Pancreas (tissue), 10 donors: ENCODE measurements around the gene RAD1. TPM values are rescaled to one million over a fixed set of nuclear protein-coding genes. Genes with fewer than 3 reads are reported as not detected.

Experiments
- ATAC-seq, 4 donors: fragments of 200-7000 bp; cut with Tn5 transposase; one replicate each; pipeline versions ENCODE4 v1.8.0 to v1.9.1; 2020; ENCODE audit warnings: mild to moderate bottlenecking in 4 of 4, moderate library complexity in 4 of 4
- DNase-seq, 6 donors: peaks; one replicate each; pipeline ENCODE4 v3.0.0-alpha.2; 2020
- FAIRE-seq: peaks from 2 replicates; lab custom pipeline; 2012; peaks lifted over from hg19 to GRCh38; lab: Jason Lieb, UNC
- H3K27ac ChIP-seq, 4 donors: fragments of 200-600 bp; sonication (generic); 1 replicate in 3 of 4; 2 replicates in 1 of 4; pipeline versions ENCODE4 v1.5.0 to v1.8.0; 2020
- H3K27me3 ChIP-seq, 4 donors: fragments of 200-600 bp; one replicate each; pipeline ENCODE4 v1.8.0; 2021
- H3K36me3 ChIP-seq, 3 donors: fragments of 200-600 bp; sonication (generic) in 1 of 3; one replicate each; pipeline versions ENCODE4 v1.5.0 to v1.8.0; 2020 to 2021
- H3K4me1 ChIP-seq, 3 donors: fragments of 200-600 bp; one replicate each; pipeline ENCODE4 v1.8.0; 2021
- H3K4me3 ChIP-seq, 4 donors: fragments of 200-600 bp; sonication (generic) in 2 of 4; one replicate each; pipeline versions ENCODE4 v1.5.0 to v1.8.0; 2020 to 2021
- H3K9me3 ChIP-seq, 4 donors: fragments of 200-600 bp; one replicate each; pipeline ENCODE4 v1.8.0; 2021
- CTCF ChIP-seq, 4 donors: fragments of 200-600 bp; sonication (generic) in 3 of 4; IDR thresholded peaks; one replicate each; pipeline versions ENCODE4 v1.5.0 to v1.8.0; 2021; ENCODE audit warnings: antibody characterized with exemption in 4 of 4
- WGBS, 2 donors: extraction: QIAGEN DNeasy Blood & Tissue Kit; methylation state at CpG; one replicate each; pipeline ENCODE4 v1.1.7; 2013; 5-methylcytosine and 5-hydroxymethylcytosine counted together
- intact Hi-C, 3 donors: fragments of 100-400 bp; cut with DNase I; formaldehyde crosslinking; loops; one replicate each; pipeline versions ENCODE4 v1.11.1 to v1.14.2; 2022
- polyA plus RNA-seq, 2 donors: library from polyadenylated mRNA; stranded (reverse); fragments of 200-250 nt; gene quantifications; one replicate each; pipeline ENCODE4 v1.2.3, GENCODE V29; 2013
- total RNA-seq, 6 donors: library from RNA; stranded (reverse); fragmentation: NEBNext Ultra II Directional in 4 of 6; extraction: Animal tissue kit (Norgen Biotek cat#: 25700) in 4 of 6; gene quantifications; one replicate each; pipeline versions ENCODE4 v1.2.1 to v1.2.4, GENCODE V29; 2021 to 2023
- donor health status: healthy with polysubstance abuse.
- donor health status: DM: no; HTN: no; CAD: no; lungs with moderate emphysema.
- donor health status: DM: no; HTN: no; CAD: no.
- donor health status: control.
- donor health status: control.
- donor health status: Bipolar disorder and iron deficiency.
- donor health status: DM: yes; HTN: yes; CAD: no.
- donor health status: DM: no; HTN: no; CAD: no.
- donor health status: DM: no; HTN: no; CAD: no.
- donor health status: DM: yes; HTN: yes; CAD: no.

The RAD1 gene
- total and polyA plus RNA-seq, 8 donors, result 3.5 to 10.1 (median 5.8) TPM

- no peaks in the 10 kb centered on the region for H3K4me1 ChIP-seq
- no peak overlapping the region for H3K4me3 ChIP-seq
- intact Hi-C loops, result loop anchor here in 1 of 3 donors (10.0 kb wide), 1 partner anchor 378 kb away; no protein-coding TSS in a partner anchor
- TF ChIP-seq CTCF (IDR thresholded peaks at IDR 0.05), result no peak
- H3K27ac ChIP-seq, result no peak overlapping the region
- DNase-seq (no peak), FAIRE-seq (no peak), ATAC-seq (no peak)
- H3K27me3 ChIP-seq, result no peaks in the 10 kb centered on the region
- H3K36me3 ChIP-seq, result no peaks in the 10 kb centered on the region
- H3K9me3 ChIP-seq, result no peaks in the 10 kb centered on the region
- 79 to 89% methylated on average over 6 of the region's 6 CpGs for WGBS, 2 donors
Observed at GRCh38 chr5:34892414-34892813, 22.9 kb downstream of the RAD1 start.

- Histone ChIP-seq H3K4me1 (no peaks in the 10 kb centered on the region), H3K36me3 (no peaks in the 10 kb centered on the region), H3K27me3 (no peaks in the 10 kb centered on the region), H3K9me3 (no peaks in the 10 kb centered on the region), H3K27ac (no peak overlapping the region), H3K4me3 (no peak overlapping the region)
- ATAC-seq (no peak), DNase-seq (no peak), FAIRE-seq (no peak)
- intact Hi-C loops, result loop anchor here in 1 of 3 donors (10.0 kb wide), 1 partner anchor 377 kb away; no protein-coding TSS in a partner anchor
- WGBS, 2 donors, result 69 to 75% methylated on average over 5 of the region's 5 CpGs
- TF ChIP-seq CTCF (IDR thresholded peaks at IDR 0.05), result no peak
Observed at GRCh38 chr5:34891981-34892380, 23.3 kb downstream of the RAD1 start.

GRCh38 chr5:34889394-34889793 is 25.9 kb downstream of the RAD1 start:
- intact Hi-C loops, result no loop called here
- Histone ChIP-seq H3K27ac (no peak overlapping the region), H3K36me3 (no peaks in the 10 kb centered on the region), H3K4me3 (no peak overlapping the region), H3K4me1 (no peaks in the 10 kb centered on the region), H3K9me3 (no peaks in the 10 kb centered on the region), H3K27me3 (no peaks in the 10 kb centered on the region)
- DNase-seq (no peak), ATAC-seq (no peak), FAIRE-seq (no peak)
- 95 to 98% methylated on average over 1 of the region's 1 CpG for WGBS, 2 donors
- no peak for TF ChIP-seq CTCF (IDR thresholded peaks at IDR 0.05)

- H3K27me3 ChIP-seq, result no peaks in the 10 kb centered on the region
- no peaks in the 10 kb centered on the region for H3K4me1 ChIP-seq
- H3K27ac ChIP-seq, result no peak overlapping the region
- TF ChIP-seq CTCF (IDR thresholded peaks at IDR 0.05), result no peak
- no peaks in the 10 kb centered on the region for H3K36me3 ChIP-seq
- no peak overlapping the region for H3K4me3 ChIP-seq
- no peak for ATAC-seq
- intact Hi-C loops, result no loop called here
- H3K9me3 ChIP-seq, result no peaks in the 10 kb centered on the region
- WGBS, 2 donors, result 88 to 93% methylated on average over 3 of the region's 3 CpGs
- FAIRE-seq, result no peak
- no peak for DNase-seq
Observed at GRCh38 chr5:34886392-34887119, 28.7 kb downstream of the RAD1 start.

GRCh38 chr5:34881246-34881645 is 34.1 kb downstream of the RAD1 start:
- H3K4me1 ChIP-seq, result no peaks in the 10 kb centered on the region
- no peak for DNase-seq
- H3K36me3 ChIP-seq, result no peaks in the 10 kb centered on the region
- H3K9me3 ChIP-seq, result no peaks in the 10 kb centered on the region
- intact Hi-C loops, result no loop called here
- no peak overlapping the region for H3K4me3 ChIP-seq
- no peaks in the 10 kb centered on the region for H3K27me3 ChIP-seq
- no peak for ATAC-seq
- FAIRE-seq, result no peak
- TF ChIP-seq CTCF (IDR thresholded peaks at IDR 0.05), result no peak
- no peak overlapping the region for H3K27ac ChIP-seq
